HepG2 (cell line): ENCODE data around the gene CYP21A2. TPM values are rescaled to one million over a fixed set of nuclear protein-coding genes. Genes with fewer than 3 reads are reported as not detected.
"Not testable (repeated sequence)": the region's sequence is repeated elsewhere in the genome, so short reads cannot be mapped to it uniquely, and the experiment has no call there.

Experiments
- ATAC-seq: fragments of 200-7000 bp; cut with Tn5 transposase; 3 replicates; pipeline ENCODE4 v1.9.1; 2020; ENCODE audit warnings: mild to moderate bottlenecking, moderate library complexity
- BruUV-seq: library from RNA; stranded (reverse); fragments of 400-500 nt; replicated peaks from 2 replicates; lab custom pipeline; 2021; lab: Mats Ljungman, UMichigan
- CTCF ChIA-PET: fragments of 300-600 bp; formaldehyde crosslinking; extraction: SDS; loops from one replicate; lab custom pipeline; 2021; ENCODE audit warnings: low total read pairs, inconsistent platforms, low intra/inter-chr PET ratio; lab: Yijun Ruan, JAX
- POLR2A ChIA-PET: fragments of 350-600 bp; sonication (Branson Sonifier 250); formaldehyde crosslinking; loops from one replicate; lab custom pipeline; 2020; ENCODE audit warnings: antibody characterized with exemption, inconsistent platforms; lab: Yijun Ruan, JAX
- DNase-seq: peaks from one replicate; pipeline ENCODE4 v3.0.0-alpha.2; 2015; ENCODE audit warnings: low spot score
- FAIRE-seq: peaks from 3 replicates; lab custom pipeline; 2011; peaks lifted over from hg19 to GRCh38; lab: Jason Lieb, UNC
- H2AFZ ChIP-seq: one replicate; pipeline ENCODE4 v1.6.1; 2011; ENCODE audit warnings: low read length, inconsistent platforms
- H3K27ac ChIP-seq: fragments of 300-600 bp; 3 replicates; pipeline ENCODE4 v1.8.0; 2011; ENCODE audit warnings: mixed run types, mild to moderate bottlenecking, mixed read lengths, low read length, inconsistent platforms; ENCODE audit not compliant: insufficient read depth; ENCODE audit errors: extremely low read length
- H3K27me3 ChIP-seq, 2 experiments: fragments of 200-600 bp in 1 of 2; 2 replicates in 1 of 2; 3 replicates in 1 of 2; pipeline versions ENCODE4 v1.6.0 to v1.8.0; 2011; ENCODE audit warnings: low read length in 2 of 2, mild to moderate bottlenecking in 2 of 2, moderate library complexity in 2 of 2, inconsistent platforms in 1 of 2; ENCODE audit not compliant: insufficient read depth in 2 of 2, control insufficient read depth in 1 of 2
- H3K36me3 ChIP-seq, 2 experiments: fragments of 200-600 bp in 1 of 2; replicated peaks in 1 of 2; 2 replicates in 1 of 2; 3 replicates in 1 of 2; pipeline versions ENCODE4 v1.5.1 to v1.8.0; 2011; ENCODE audit warnings: low read length in 2 of 2, inconsistent platforms in 1 of 2; ENCODE audit not compliant: insufficient read depth in 2 of 2, control insufficient read depth in 1 of 2
- H3K4me1 ChIP-seq: 2 replicates; pipeline ENCODE4 v1.5.1; 2012; ENCODE audit warnings: low read length, inconsistent platforms; ENCODE audit not compliant: insufficient read depth
- H3K4me2 ChIP-seq: 2 replicates; pipeline ENCODE4 v1.6.0; 2011; ENCODE audit warnings: low read depth, low read length, inconsistent platforms
- H3K4me3 ChIP-seq, 3 experiments: fragments of 200-600 bp in 1 of 3; sonication (generic), shearing (Covaris generic) in 1 of 3; replicated peaks in 1 of 3; 2 replicates each; pipeline ENCODE4 v1.5.1; 2011 to 2016; ENCODE audit warnings: low read length in 3 of 3, inconsistent platforms in 2 of 3, low read depth in 2 of 3, mild to moderate bottlenecking in 2 of 3, control low read depth in 1 of 3, mixed read lengths in 1 of 3; ENCODE audit not compliant: insufficient read depth in 1 of 3
- H3K79me2 ChIP-seq: one replicate; pipeline ENCODE4 v1.6.1; 2011; ENCODE audit warnings: low read length, inconsistent platforms; ENCODE audit not compliant: insufficient read depth
- H3K9ac ChIP-seq: 2 replicates; pipeline ENCODE4 v1.6.0; 2011; ENCODE audit warnings: mild to moderate bottlenecking, low read depth, low read length, inconsistent platforms; ENCODE audit not compliant: insufficient read depth
- H3K9me3 ChIP-seq: 2 replicates; pipeline ENCODE4 v1.5.1; 2012; ENCODE audit warnings: mild to moderate bottlenecking, low read length
- H4K20me1 ChIP-seq: 2 replicates; pipeline ENCODE4 v1.6.0; 2011; ENCODE audit warnings: inconsistent platforms, mild to moderate bottlenecking, low read length, moderate library complexity; ENCODE audit not compliant: insufficient read depth
- DNMT3B ChIP-seq: conservative IDR thresholded peaks from 2 replicates; pipeline ENCODE4 v1.6.1; 2016; ENCODE audit warnings: missing biosample characterization, control low read depth
- FOXO1 ChIP-seq: sonication (generic); formaldehyde crosslinking; IDR thresholded peaks from 2 replicates; pipeline ENCODE4 v1.4.0; 2020; ENCODE audit warnings: missing genetic modification reagents
- HNF4A ChIP-seq: sonication (generic); formaldehyde crosslinking; IDR thresholded peaks from 2 replicates; pipeline ENCODE4 v1.4.0; 2020; ENCODE audit warnings: missing genetic modification reagents
- IKZF1 ChIP-seq: fragments of 450-650 bp; IDR thresholded peaks from 2 replicates; pipeline ENCODE4 v1.7.1; 2016
- NFKB2 ChIP-seq: sonication (generic); formaldehyde crosslinking; IDR thresholded peaks from 2 replicates; pipeline ENCODE4 v1.4.0; 2020; ENCODE audit warnings: missing genetic modification reagents, borderline replicate concordance
- PHF5A ChIP-seq: IDR thresholded peaks from one replicate; pipeline ENCODE4 v1.6.1; 2018; ENCODE audit warnings: low read depth, missing genetic modification reagents; ENCODE audit not compliant: unreplicated experiment
- ZBTB3 ChIP-seq: sonication (generic); formaldehyde crosslinking; IDR thresholded peaks from 2 replicates; pipeline ENCODE4 v1.4.0; 2020; ENCODE audit warnings: low read depth, mild to moderate bottlenecking, moderate library complexity, missing genetic modification reagents, borderline replicate concordance
- ZFP36L1 ChIP-seq: sonication (generic); formaldehyde crosslinking; IDR thresholded peaks from 2 replicates; pipeline ENCODE4 v1.8.0; 2022; ENCODE audit warnings: mild to moderate bottlenecking, missing genetic modification reagents, moderate library complexity
- ZNF224 ChIP-seq: sonication (generic); formaldehyde crosslinking; IDR thresholded peaks from 2 replicates; pipeline ENCODE4 v1.5.0; 2020; ENCODE audit warnings: mild to moderate bottlenecking, missing genetic modification reagents
- ZNF326 ChIP-seq: sonication (generic); formaldehyde crosslinking; IDR thresholded peaks from 2 replicates; pipeline ENCODE4 v1.4.0; 2020; ENCODE audit warnings: missing genetic modification reagents, borderline replicate concordance
- ZNF83 ChIP-seq: sonication (generic); formaldehyde crosslinking; IDR thresholded peaks from 2 replicates; pipeline ENCODE4 v1.4.0; 2020; ENCODE audit warnings: missing genetic modification reagents, mild to moderate bottlenecking, borderline replicate concordance
- WGBS: methylation state at CpG from one replicate; pipeline ENCODE4 v1.1.6; 2017; ENCODE audit warnings: low lambda C conversion rate; 5-methylcytosine and 5-hydroxymethylcytosine counted together
- in situ Hi-C: cut with HindIII; loops from 2 replicates; pipeline ENCODE4 v1.10.0; 2017; ENCODE audit warnings: low pct_unique_long_range_greater_than_20kb; ENCODE audit not compliant: extremely low pct_ligation_motif_present
- intact Hi-C: fragments of 100-400 bp; cut with micrococcal nuclease; formaldehyde crosslinking; loops from one replicate; pipeline ENCODE4 v1.10.0; 2022; ENCODE audit not compliant: unreplicated experiment
- polyA plus RNA-seq, 8 experiments: library from polyadenylated mRNA; depleted of rRNA in 3 of 8; stranded (reverse) in 7 of 8; unstranded in 1 of 8; fragments of >200 nt; fragmentation: Illumina TruSeq in 4 of 8; extraction: Trizol in 4 of 8; gene quantifications; 2 replicates each; pipeline versions ENCODE4 v1.2.1 to v1.2.3, GENCODE V29; 2011 to 2016; ENCODE audit warnings: low read depth in 4 of 8, missing spikeins in 1 of 8, mixed read lengths in 1 of 8; ENCODE audit not compliant: insufficient read depth in 1 of 8
- total RNA-seq, 5 experiments: library from RNA; depleted of rRNA; stranded (reverse); fragments of >200 nt; fragmentation: Illumina TruSeq; extraction: Trizol; gene quantifications; 2 replicates each; pipeline ENCODE4 v1.2.3, GENCODE V29; 2016; ENCODE audit warnings: low read depth in 1 of 5

Gene CYP21A2
- total and polyA plus RNA-seq, 2 of the 13 experiments (the other 11 are each of a cell fraction or from before 2014, with no cell fraction given) = 1.5 to 6.3 TPM

DNA sequence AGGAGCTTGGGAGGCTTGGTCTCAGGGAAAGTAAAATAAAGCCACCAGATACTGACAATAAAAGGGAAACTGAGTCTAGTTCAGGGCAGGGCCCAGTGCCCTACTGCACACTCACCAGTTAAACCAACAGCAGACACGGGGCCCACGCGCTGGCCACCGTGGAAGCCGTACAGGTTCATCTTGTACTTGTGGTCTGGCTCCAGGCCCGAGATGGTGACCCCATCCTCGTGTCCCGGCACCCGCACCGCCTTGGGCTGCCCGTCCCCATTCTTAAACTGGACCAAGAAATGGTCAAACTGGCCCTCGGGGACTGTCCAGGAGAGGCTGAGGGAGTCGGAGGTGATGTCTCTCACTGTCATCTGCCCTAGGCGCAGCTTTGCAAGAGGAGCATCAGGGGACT lies 26.5 kb downstream of the CYP21A2 start (continued):
- TF ChIP-seq PHF5A (CRISPR knock-in tag) (no peak), DNMT3B (no peak), ZFP36L1 (CRISPR knock-in tag) (no peak), NFKB2 (CRISPR knock-in tag) (no peak), ZNF83 (no peak), IKZF1 (no peak), HNF4A (no peak), ZBTB3 (CRISPR knock-in tag) (no peak), ZNF224 (no peak), FOXO1 (CRISPR knock-in tag) (no peak), ZNF326 (CRISPR knock-in tag) (no peak)

DNA sequence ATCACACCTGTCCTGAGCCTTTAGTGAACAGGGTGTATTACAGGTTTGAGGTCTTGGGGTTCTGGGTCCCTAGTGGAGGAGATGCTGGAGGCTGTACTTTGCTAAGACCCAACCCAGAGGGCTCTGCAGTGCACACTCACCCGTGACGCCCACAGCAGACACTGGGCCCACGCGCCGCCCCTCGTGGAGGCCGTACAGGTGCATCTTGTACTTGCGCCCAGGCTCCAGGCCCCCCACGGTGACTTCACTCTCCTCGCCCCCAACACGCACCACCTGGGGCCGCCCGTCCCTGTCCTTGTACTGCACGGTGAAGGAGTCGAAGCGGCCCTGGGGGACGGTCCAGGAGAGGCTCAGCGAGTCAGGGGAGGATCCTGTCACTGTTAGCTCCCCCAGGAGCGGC lies 29.3 kb downstream of the CYP21A2 start:
- DNase-seq, H2AFZ ChIP-seq, H3K9ac ChIP-seq, H3K36me3 ChIP-seq, H3K4me1 ChIP-seq, POLR2A ChIA-PET, in situ Hi-C loops, H3K9me3 ChIP-seq, BruUV-seq, H3K4me2 ChIP-seq, H4K20me1 ChIP-seq, H3K4me3 ChIP-seq, H3K27ac ChIP-seq, intact Hi-C loops, FAIRE-seq, H3K79me2 ChIP-seq, ATAC-seq, CTCF ChIA-PET: not testable (repeated sequence)
- WGBS = 50% methylated on average over 19 of the region's 19 CpGs
- H3K27me3 ChIP-seq = peaks cover 23 to 78% of the 10 kb centered on the region in 2 experiments

DNA sequence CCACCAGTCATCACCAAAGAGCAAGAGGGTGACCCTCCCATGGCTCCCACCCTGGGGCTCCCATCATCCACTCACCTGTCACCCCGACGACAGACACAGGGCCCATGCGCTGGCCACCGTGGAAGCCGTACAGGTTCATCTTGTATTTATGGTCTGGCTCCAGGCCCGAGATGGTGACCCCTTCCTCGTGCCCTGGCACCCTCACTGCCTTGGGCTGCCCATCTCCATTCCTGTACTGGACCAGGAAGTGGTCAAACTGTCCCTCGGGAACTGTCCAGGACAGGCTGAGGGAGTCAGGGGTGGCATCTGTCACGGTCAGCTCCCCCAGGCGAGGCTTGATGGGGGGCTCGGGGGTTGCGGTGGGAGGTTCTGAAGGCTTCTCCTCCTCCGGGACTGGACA lies 30.1 kb downstream of the CYP21A2 start:
- BruUV-seq, H3K79me2 ChIP-seq, H3K9me3 ChIP-seq, in situ Hi-C loops, H3K9ac ChIP-seq, intact Hi-C loops, H3K4me1 ChIP-seq, H3K4me2 ChIP-seq, H3K36me3 ChIP-seq, H4K20me1 ChIP-seq, ATAC-seq, CTCF ChIA-PET, H3K4me3 ChIP-seq, FAIRE-seq, POLR2A ChIA-PET, DNase-seq, H3K27ac ChIP-seq, H2AFZ ChIP-seq: not testable (repeated sequence)
- 45% methylated on average over 12 of the region's 13 CpGs for WGBS
- peaks cover 23 to 78% of the 10 kb centered on the region in 2 experiments for H3K27me3 ChIP-seq
